Measurements from ENCODE around the gene DNM1.
A peak's percentile ranks its signal among the peaks of the same experiment; 100 is the strongest.
"Not testable (repeated sequence)": the region's sequence is repeated elsewhere in the genome, so short reads cannot be mapped to it uniquely, and the experiment has no call there.

The DNM1 gene

DNA sequence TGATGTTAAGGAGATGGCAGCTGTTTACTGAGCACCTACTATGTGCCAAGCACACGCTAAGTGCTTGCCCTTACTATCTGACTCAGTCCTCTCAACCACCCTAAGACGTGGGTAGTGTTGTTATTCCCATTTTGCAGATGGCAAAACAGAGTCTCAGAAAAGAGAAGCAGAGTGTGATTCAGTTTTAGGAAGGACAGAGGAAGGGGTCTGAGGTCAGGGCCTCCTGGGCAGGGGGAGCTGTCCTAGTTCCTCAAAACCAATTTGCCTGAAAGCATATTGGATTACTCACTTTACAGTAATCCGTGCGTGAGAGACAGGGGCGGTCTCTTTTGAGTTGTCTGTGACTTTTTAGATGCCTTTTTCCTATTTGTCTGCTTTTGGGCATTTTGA lies 23.2 kb downstream of the DNM1 start:
- DNase-seq: no peak

DNA sequence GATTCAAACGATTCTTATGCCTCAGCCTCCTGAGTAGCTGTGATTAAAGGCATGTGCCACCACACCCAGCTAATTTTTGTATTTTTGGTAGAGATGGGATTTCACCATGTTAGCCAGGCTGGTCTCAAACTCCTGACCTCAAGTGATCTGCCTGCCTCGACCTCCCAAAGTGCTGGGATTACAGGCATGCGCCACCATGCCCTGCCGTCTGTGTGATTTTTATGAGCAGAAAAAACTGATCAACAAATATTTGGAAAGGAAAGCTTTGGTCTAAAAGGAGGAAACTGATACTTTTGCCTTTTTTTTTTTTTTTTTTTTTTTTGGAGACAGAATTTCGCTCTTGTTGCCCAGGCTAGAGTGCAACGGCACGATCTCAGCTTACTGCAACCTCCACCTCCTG lies 27.7 kb downstream of the DNM1 start:
- not testable (repeated sequence) for DNase-seq

DNA sequence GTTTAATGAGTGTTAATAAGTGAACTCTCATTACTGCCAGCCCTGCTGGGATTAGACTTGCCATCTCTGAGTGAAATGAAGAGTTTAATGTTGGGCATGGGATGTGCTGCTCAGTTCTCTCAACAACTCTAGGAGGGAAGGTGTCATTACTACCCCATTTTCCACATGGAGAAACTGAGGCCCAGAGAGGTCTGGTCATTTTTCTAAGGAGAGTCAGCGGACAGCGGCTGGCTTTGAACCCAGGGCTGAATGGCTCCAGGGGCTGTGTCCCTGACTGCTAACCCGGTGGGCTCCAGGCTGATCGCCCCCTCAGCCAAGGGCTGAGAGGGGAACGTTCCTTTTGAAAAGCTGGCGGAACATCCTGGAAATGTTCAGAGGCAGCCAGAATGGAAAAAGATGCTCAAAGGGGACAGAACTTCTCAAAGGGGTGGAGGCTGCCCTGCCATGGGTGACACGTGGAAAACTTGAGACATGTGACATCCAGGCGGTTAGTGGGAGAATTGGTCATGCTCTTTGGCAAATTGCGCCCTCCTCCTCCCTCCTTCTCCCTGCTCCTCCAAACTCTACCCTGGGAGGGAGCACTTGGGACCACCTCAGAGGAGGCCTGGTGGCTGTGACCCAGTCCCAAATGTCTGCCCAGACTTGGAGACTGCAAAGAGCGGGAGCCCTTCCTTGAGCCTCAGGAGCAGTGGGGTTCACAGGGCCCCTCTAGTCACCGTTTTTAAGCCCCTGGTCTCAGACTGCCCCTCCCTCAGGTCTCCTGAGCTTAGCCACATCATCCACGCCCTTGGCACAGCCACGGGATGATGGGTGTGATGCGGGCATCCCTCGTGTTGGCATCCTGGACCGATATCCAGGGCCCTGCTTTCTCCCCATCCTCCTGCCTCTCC lies 28.7 kb downstream of the DNM1 start:
- DNase-seq: no peak

DNA sequence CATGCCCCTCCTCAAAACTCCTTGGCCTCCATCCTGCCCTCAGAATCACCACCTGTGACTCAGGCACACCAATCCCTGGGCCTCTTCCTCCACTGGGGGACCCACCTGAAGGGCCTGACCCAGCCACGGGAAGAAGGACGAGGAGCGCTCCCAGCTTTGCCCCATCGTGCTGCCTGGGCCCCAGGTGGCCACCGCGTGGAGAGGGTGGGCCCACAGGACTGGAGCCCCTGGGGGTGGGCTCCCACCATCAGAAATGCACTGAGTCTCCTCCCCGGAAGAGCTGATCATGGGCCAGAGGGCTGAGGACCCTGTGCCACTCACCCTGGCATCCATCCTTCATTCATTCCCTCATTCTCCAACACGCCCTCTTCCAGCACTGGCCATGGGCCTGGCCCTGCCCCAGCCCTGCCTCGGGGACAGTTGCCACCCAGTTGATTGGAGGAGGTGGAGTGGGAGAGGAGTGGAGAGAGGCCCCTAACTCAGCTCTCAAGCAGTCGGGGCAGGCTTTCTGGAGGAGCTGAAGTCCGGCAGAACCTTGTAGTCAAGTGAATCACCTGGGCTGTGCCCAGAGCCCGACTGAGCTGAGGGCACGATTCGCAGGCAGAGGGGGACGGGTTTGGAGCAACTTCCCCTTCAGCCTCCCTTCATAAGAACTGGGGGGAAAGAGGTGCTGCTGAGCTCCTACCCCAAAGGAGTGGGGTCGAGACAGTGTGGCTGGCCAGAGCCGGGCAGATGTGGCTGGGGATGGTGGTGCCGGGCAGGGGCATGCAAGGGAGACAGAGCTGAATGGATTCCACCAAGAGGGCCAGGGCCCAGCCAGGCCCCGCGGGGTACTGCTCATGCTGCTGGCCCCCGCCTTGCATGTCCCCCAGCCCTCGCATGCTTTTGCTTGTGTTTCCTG lies 29.6 kb downstream of the DNM1 start:
- no peak for DNase-seq

DNA sequence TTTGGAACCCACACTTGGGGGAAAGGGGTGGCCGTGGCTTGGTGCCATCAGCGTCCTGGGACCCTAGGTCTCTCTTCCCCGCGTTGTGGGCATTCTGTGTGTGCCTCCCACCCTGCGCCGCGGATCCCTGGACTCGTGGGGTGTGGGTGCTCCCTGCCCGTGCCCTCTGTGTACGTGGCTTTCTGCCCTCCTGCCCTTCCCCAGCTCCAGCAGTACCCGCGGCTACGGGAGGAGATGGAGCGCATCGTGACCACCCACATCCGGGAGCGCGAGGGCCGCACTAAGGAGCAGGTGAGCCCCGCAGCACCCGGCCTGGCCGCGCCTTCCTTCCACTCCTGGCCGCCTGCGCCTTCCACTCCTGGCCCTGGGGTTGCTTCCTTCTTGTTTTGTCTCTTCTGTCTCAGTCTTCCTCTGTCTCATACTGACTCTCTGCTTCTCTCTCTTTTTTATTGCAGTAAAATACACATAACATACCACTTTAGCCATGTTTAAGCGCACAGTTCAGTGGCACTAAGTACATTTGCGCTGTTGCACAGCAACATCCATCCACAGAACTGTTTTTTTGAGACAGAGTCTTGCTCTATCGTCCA lies 30.7 kb downstream of the DNM1 start:
- DNase-seq: no peak

DNA sequence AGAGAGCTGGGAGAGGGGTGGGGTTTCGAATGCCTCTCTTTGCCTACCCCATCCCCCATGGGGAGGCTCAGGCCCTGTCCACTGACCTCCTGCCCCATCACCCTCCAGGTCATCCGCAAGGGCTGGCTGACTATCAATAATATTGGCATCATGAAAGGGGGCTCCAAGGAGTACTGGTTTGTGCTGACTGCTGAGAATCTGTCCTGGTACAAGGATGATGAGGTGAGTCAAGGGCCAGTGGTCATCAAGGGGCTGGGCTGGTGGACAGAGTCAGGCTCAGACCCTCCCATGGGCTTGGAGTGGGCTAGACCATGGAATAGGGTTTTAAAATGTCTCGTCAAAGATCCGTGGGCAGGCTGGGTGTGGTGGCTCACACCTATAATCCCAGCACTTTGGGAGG lies 38.9 kb downstream of the DNM1 start:
- DNase-seq: no peak

DNA sequence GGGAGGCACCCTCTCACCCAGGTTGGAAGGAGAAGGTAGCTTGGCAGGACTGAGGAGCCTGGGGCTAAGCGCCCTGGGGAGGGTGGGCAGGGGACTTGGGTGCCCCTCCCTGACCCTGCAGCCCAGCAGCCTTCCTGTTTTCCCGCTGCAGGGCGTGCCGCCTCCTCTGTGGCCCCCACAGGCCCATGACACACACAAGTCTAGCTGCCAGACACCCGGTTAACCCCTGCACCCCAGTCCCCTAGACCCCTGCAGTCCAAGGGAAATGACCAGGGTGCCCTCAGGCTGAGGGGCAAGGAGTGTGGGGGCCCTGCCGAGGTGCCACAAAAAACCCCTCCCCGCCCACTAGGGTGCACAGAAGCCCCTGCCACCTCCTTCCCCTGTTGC lies 39.6 kb downstream of the DNM1 start:
- no peak for DNase-seq

DNA sequence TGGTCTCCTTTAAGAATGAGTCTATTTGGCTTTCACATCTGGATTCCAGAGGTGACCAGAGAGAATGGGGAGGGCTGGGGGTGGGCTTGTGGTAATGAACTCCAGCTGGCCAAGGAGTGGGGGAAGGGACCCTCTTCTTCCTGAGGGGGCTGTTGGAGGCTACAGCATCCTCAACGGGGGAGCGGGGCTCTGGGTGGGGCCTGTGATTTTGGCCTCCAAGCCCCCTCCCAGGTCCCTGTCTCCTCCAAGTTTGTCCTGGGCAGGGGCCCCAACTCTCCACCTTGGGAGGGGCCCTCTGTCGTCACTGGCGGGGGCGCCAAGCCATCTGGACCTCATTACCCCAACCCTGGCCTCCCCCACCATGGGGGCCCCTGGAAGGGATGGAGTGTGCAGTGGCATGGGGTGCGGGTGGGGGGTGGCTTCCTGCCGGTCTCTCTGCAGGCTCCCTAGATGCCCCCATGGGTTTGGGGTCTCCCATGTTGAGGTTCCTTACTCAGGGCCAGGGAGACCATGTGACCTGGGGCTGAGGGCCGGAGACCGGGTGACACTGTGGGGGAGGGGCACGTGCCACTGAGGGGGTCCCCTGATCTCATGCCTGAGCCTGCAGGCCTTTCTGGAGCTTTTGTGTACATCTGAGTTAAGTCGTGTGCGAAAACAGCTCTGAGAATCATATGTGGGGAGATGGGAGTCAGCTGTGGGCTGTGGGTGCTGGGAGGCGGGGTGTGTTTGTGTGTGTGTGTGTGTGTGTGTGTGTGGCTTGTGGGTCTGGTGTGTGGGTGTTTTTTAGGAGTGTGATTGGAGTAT lies 40.2 kb downstream of the DNM1 start:
- DNase-seq: no peak

DNA sequence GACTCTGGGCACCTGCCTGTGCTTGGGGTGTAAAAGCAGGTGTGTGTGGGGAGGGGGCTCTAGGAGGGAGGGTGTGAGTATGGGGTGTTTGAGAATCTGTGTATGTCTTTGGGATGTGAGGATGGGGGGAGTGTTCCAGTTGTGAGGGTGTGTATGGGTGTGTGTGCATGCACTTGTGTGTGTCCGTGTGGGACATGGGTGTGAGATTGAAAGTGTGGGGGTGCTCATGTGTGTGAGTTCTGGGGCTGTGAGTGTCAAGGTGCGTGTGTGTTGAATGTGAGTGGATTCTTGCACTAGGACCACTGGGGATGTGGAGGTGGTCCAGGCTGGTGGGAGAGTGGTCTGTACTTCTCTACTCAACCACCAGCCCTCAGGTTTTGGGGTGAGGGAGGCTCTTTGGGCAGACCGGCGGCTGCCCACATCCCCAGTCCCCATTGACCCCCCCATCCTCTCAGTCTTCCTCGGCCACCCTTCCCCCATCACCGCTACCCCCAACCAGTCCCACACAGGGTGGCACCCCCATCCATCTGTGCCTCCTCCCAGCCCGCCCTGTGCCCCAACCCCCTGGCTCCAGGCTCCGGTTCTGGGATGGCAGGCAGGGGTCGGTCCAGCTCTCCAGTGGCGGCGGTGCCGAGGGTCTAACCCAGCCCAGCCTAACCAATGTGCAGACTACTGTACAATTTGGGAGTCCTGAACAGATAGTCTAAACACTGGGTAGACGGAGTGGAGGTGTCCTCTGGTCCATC lies 41.1 kb downstream of the DNM1 start:
- DNase-seq: no peak

DNA sequence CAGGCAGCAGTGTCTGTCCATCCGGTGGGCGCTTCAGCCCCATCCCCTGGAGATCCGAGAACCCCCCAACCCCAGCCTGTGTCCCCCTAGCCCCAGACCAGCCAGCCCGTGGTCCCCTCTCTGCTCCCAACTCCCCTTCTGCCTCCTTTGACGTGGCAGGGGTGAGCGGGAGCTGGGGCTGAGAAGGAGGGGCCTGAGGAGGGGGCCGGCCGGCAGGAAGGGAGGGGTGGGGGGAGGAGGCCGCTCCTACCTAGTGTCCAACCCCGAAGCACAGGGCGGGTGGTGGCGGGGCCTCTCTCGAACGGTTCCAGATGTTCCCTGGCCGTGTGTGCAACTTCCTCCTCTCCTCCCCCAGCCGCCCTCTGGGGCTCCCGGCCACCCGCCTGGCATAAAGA lies 41.7 kb downstream of the DNM1 start:
- DNase-seq: no peak

DNA sequence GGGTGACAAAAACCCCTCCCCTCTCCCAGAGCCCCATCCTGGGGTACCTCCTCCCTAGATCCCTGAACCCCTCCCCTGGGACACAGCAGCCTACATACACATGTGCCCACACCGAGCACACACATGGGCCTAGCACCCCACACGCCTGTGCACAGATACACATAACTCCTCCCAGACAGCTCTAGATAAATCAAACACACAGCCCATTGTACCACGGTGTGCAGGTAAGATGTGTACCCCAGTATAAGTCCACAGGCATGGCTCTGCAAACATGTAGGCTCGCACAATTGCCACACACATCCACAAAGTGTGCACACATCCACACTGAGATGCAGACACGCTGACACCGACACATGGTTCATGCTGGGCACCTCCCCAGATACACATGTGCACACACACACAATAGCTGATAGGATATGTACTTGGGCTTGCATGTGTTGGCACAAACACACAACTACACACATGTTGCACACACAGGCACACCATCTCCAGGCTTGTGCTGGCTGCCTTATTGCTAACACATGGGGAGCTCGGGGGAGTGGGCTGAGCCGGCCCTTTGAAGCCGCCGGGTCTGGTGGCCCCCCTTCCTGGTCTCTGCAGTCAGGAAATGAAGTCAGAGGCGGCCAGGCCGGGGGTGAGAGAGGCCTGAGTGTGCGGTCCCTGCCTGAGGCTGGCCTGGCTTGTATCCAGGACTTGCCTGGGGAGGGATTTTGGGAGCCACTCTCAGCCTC lies 42.4 kb downstream of the DNM1 start:
- no peak for DNase-seq

DNA sequence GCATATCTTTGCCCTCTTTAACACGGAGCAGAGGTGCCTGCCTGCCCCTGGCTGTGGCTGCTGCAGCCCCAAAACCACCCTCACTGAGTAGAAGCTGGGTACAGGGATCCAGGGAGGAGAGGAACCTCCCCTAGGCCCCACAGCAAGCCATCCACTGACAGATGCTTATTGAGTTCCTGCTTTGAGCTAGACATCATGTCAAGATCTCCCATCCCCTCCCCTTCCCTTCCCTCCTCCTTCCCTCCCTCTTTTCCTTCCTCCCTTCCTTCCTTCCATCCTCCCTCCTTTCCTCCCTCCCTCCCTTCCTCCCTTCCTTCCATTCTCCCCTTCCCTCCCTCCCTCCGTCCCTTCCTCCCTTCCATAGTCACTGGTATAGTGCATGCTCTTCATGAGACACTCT lies 43.3 kb downstream of the DNM1 start:
- no peak for DNase-seq

DNA sequence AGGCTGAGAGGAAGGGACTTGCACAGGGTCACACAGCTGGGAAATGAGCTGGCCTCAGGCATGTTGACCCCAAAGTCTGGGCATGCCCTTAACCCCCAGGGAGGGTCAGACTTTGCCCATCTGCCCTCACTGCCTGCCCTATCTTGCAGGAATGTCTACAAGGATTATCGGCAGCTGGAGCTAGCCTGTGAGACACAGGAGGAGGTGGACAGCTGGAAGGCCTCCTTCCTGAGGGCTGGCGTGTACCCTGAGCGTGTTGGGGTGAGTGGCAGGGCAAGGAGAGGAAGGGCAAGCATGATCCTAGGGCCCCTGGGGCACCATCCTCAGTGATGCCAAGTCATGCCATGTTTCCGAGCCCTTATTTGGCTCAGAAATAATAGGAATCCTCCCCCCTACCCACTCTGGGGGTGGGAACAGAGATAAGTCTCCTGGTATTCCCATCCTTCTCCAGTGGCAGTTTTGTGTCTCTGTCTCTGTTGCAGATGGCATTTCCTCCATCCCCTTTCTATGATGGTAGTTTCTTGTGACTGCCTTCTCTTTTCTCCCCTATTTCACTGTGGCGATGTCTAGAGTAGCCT lies 44.1 kb downstream of the DNM1 start:
- DNase-seq: no peak

DNA sequence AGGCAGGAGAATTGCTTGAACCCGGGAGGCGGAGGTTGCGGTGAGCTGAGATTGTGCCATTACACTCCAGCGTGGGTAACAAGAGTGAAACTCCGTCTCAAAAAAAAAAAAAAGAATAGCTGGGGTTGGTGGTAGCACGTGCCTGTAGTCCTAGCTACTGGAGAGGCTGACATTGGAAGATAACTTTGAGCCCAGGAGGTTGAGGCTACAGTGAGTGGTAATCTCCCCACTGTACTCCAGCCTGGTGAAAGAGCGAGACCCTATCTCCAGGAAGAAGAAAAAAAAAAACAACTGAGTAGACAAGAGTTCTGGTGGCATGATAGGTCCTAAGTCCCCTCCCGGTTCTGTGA lies 46.4 kb downstream of the DNM1 start:
- DNase-seq: no peak

DNA sequence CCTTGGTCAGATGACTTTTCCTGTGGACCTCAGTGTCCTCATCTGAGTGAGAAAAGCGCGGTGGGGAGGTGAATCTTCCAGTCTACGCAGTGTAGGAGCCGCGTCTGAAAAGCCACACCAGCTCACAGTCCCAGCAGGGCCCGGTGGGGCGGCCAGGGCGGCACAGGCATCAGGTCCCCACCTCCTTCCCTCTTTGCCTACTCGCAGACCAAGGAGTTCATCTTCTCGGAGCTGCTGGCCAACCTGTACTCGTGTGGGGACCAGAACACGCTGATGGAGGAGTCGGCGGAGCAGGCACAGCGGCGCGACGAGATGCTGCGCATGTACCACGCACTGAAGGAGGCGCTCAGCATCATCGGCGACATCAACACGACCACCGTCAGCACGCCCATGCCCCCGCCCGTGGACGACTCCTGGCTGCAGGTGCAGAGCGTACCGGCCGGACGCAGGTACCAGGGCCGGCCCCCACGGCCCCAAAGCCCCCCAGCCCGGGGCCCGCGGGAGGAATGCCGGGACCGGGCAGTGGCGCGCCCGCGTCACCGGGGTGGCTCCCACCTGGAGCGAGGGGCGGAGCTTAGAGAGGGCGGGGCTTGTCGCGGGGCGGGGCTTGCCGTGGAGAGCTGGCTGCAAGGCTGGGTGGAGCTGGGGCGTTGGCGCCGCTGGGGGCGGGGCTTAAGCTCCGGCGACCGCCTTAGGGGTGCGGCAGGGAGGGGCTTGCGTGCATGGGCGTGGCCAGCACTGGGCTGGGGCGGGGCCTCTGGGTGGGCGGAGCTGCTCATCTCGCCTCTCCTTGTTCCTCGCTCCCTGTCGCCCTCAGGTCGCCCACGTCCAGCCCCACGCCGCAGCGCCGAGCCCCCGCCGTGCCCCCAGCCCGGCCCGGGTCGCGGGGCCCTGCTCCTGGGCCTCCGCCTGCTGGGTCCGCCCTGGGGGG lies 47.0 kb downstream of the DNM1 start:
- peak in 1 of 2 experiments; percentile 18 for DNase-seq

DNA sequence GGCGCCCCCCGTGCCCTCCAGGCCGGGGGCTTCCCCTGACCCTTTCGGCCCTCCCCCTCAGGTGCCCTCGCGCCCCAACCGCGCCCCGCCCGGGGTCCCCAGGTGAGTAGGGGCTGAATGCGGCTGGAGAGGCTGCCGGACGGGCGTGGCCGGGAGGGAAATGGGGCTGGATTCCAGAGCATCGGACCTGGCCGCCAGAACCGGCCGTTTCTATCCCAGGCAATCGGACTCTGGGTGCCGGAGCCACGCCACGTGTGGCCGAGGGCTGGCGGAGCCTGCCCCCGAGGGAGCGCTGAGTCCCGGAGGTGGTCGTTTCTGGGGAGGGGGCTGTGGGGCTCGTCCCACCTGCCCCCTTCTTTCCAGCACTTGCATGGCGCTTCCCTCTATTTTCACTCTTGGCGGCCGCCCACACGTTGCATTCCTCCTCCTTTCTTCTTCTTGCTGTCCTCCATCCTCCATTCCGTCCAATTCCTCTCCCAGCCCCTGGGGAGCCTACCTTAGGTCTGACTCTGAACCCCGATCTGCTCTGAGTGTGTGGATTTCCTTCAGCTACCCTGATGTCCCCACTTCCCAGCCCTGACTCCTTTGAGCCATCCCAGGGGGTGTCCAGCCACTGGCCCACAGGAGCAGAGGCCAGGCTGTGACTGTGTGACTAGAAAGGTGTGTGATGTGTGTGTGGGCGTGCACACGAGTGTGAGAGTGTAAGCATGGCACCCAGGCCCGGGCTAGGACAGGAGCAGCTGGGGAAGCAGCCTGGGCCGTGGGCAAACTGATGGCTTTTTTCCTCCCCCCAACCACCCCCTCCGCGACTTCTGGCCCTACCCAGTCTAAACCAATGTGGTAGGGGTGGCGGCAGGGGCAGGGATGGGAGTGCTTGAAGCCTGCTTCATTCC lies 47.9 kb downstream of the DNM1 start:
- no peak for DNase-seq

DNA sequence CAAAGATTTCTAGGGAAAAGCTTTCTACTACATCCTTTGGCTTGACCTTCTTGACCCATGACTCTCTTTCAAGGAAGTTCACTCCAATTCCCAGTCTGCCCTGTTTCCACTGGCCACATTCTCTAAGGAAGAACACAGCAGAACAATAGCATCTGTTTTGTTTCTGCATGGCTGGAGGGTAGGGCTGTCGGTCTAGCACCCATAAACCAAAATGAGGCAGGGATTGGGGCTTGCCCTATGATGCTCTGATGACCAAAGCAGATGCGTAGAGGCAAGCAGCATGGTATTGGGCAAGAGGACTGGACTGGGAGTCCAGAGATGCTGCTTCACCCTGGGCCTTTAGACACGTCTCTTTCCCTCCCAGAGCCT lies 48.5 kb downstream of the DNM1 start:
- no peak for DNase-seq

DNA sequence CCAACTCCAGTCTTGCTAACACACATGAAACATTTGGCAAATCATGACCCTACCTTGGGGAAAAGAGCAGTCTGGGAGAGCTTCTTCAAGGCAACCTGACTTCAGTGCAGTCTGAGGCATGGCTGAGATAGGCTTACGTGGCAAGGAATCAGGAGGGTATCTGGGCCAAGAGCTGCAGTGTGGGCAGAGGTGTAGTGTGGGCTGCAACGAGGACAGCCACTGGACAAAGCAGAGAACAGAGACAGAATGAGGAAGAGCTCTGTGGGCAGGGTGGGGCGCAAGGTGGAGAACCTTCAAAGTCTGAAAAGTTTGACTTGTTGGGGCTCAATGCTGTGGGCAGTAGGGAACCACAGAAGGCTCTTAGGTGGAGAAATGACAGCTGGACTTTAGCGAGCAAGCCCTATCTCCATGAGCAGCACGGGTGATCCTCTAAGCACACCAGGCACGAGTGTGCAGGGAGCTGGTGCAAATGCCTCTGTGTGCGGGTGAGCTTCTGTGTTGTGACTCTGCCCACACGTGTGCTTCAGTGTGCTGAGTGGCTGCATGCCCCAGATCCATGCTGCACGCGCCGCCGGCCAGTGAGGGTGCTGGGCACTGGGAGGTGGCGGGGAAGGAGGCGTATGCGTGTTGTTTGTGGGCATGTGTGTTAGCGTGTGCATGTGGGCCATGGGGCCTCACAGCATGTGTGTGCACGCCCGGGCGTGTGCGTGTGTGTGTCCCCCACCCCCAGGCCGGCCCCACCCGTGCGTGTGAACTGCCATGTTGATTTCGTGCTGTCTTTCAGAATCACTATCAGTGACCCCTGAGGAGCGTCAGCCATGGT lies 49.3 kb downstream of the DNM1 start:
- DNase-seq: no peak
